OCI-M1 (cell line): ENCODE measurements around the gene CKAP4.

Experiments used
- DNase-seq: peaks from one replicate; lab custom pipeline; 2025; lab: John Stamatoyannopoulos, UW

CKAP4 gene

DNA sequence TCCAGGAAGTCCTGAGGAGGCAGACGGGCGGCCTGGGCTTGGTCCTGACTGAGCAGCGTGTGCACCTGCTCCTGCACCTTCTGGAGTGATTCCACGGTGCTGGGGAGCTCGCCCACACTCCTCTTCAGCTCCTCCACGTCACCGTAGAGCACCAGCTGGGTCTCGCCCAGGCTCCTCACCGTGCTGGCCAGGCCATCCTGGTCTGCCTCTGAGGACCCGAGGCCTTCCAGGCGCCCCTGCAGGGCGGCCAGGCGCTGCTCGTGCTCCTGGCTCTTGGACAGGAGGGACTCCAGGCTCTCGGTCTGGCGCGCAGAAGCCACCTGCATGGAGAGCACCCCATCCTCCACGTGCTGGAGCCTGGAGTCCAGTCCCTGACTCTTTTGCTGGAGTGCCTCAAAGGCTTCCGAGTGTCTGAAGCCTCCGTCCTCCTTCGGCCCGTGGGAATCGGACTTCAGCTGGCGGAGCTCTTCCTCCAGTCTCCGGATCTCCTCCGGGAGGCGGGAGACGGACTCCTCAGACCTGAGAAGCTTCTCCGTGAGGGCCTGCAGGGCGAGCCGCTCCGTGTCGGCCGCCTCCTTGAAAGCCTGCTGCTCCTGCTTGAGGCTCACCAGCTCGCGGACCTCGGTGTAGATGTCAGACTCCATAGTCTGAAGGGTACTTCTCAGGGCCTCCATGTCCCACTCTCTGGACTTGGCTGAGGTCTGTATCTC lies 8.4 kb downstream of the CKAP4 start:
- DNase-seq = no peak

DNA sequence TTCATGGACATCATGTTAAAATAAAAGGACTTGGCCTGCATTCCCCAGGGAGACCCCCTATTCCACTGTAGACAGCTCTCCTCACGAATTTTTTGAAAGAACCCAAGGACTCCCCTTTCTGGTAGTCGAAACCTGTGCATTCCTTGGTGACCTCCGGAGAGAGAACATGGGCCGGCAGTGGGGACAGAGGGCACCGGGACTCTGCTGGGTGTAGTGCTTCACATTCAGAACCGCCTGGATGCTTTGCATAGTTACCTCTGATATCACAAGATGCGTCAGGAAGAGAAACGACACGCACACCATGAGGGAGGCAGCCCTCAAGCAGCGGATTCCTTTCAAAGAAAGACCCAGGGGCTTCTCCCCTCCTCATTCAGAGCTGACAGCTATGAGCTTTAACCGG lies 9.7 kb downstream of the CKAP4 start:
- DNase-seq = no peak

DNA sequence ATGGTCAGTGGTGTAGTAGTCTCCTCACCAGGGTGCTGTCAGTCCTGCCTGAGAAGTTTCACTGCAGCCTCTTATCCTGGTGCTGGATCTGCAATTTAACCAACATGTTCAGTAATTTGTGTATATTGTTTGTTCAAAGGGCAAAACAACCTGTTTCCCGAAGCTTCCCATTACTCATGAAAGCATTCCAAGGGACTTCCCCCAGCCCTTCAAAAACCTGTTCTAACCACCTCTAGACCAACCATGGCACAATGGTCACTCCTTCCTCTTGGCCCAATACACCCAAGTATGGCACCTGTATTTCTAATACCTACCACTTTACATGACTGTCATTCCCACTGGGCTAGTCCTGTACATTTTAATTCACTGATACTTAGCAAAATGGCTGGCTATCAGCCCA lies 12.1 kb downstream of the CKAP4 start:
- no peak for DNase-seq

DNA sequence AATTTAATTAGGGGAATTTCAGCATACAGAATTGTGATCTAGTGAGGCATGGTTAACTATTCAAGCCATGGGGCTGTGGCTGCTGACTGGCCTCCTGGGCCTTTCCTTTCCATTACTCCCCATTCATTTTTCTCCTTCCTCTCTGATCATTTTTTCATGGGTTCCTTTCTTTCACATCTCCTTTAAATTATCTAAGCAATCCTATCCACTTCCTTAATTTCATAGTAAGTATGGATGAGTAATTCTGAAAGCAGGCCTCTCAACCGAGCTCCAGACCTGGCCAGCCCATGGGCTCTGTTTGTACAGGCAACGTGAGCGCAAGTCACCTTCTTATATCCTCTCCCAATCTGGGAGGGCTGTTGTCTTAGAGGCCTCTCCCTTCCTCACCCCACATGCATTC lies 13.4 kb downstream of the CKAP4 start:
- DNase-seq = no peak

- DNase-seq = no peak
These were observed 14.8 kb downstream of the CKAP4 start for GRCh38 chr12:106233011-106233410.

DNA sequence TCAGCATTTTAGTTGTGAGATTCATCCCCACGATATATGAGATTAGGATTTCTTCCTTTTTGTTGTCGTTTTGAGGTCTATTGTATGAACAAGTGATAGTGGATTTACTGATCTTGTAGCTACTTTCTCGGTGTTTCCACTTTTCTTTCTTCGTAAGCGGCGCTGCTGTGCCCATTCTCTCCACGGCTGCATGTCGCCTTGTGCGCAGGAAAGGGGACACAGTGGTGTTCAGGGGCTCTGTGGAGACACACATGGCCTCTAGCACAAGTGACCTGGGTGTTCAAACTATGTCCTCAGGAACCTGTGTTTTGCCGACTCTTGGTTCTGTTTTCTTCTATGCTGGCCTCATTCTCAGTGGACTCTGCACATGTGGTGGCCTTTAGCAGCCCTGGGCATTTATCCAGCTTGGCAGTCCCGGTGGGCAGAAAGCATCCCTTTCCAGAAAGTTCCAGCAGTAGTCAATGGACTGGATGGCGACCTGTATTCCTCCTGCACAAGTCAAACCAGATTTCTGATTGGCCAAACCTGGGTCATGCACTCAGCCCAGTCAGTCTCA lies 18.7 kb downstream of the CKAP4 start:
- no peak for DNase-seq

DNA sequence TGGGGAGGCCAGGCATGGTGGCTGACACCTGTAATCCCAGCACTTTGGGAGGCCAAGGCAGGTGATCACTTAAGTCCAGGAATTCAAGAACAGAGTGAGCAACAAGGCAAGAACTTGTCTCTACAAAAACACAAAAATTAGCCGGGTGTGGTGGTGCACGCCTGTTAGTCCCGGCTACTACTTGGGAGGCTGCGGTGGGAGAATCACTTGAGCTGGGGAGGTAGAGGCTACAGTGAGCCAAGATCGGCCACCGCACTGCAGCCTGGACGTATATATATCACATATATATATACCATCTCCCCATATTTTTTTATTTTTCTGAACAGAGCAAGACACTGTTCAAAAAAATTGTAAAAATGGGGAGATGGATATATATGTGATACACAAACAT lies 19.5 kb downstream of the CKAP4 start:
- no peak for DNase-seq

DNA sequence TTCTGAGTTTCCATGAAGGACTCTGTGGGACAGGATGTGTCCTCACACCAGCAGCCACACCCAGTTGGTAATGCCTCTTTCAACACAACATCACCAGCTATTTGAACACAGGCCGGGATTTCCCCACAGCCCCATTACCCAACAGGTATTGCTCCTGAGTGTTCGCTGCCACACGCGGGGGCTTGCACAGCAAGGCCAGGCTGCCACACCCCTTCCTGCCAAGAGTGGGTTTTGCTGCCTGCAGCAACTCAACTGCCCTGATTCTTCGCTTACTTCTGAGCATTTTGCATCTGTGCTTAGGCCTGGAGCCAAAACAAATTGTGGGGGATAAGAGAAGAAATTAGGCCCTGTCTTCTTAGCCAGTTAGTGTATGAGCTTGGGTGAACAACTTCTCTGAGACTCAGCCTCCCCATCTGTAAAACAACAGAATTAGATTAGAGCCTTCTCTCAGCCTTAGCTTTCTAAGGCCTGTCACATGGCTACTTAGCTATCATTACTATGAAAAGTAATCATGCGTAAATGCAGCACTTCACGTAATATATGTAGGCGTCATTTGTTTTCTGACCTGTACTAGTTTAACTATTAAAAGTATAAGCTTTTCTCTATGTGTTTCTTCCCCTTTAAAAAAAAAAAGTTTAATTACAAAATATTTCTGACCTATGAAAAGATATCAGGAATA lies 20.0 kb downstream of the CKAP4 start:
- no peak for DNase-seq

GRCh38 chr12:106226884-106227640 lies 20.8 kb downstream of the CKAP4 start:
- DNase-seq = peak; percentile 71

DNA sequence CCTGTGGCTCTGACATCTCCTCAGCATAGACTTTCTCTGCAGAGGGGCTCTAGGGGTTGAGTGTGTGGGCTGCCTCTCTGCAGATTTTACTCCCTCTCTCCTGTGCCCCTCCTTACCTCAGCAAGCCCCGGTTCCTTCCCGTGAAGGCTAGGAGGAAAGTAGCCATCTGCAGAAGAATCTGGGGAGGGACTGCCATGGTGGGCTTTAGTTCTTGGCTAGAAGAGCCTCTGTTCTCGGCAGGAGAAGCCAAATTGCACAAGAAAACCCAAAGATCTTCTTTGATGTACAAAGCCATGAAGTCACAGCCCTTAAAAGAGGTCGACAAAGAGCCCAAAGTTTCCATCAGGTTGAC lies 23.5 kb downstream of the CKAP4 start:
- DNase-seq = no peak

GRCh38 chr12:106223485-106224354 lies 24.1 kb downstream of the CKAP4 start:
- peak; percentile 76 for DNase-seq

GRCh38 chr12:106220536-106220935 lies 27.3 kb downstream of the CKAP4 start:
- DNase-seq = no peak

DNA sequence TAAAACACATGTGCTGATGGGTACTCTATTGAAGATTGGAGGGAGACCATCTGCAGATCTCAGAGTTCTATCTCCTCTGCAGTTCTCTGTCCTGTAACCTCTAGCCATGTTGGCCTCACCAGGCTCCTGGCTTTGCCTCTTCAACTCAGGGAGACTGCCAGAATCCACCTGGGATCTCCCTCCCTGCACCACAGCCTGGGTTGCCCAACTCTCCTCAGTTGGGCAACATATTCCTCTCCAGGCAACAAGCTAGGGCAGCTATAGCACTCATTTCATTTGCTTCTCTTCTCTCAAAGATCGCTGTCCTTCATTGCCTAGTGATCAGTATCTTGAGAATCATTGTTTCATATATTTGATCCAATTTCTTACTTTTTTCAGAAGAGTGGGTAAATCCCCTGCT lies 28.8 kb downstream of the CKAP4 start:
- no peak for DNase-seq

DNA sequence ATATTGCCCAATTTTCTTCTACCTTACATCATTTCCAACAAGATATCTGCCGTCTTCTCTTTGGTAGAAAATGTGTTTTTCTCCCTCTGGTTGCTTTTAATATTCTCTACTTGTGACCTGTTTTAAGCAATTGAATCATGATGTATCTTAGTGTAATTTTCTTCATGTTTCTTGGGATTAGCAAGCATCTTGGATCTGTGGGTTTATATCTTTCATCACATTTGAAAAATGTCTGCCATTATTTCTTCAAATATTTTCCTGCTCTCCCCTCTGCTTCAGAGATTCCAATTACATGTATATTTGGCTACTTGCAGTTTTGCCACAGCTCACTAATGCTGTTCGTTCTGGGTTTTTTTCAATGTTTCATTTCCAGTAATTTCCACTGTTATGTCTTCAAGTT lies 30.1 kb downstream of the CKAP4 start:
- no peak for DNase-seq

DNA sequence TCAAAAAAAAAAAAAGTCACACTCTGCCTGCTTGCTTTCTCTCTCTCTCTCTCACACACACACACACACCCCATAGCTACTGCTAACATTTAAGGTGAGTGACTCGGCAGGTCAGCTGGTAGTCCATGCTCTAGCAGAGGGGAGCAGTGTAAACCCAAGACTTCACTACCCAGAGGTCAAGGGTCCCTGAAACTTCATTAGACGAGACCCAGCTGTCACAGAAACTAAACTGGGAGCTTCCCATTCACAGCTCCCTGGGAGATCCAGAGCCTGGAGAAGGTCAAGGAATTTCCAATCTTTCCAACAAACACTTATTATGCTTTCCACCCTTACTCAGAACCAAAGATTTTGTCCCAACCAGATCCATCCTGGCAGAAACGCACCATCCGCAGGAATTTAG lies 33.2 kb downstream of the CKAP4 start:
- no peak for DNase-seq

DNA sequence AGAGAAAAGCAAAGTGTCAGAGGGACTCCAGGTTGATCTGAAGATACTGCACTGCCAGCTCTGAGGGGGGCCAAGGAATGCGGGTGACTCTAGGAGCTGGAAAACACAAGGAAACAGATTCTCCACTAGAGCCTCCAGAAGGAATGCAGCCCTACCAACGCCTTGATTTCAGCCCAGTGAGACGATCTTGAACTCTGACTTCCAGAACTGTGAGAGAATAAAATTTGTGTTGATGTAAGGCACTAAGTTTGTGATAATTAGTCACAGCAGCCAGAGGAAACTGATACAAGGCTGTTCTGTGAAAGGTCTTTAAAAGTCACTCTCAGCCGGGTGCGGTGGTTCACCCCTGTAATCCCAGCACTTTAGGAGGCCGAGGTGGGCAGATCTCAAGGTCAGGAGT lies 34.2 kb downstream of the CKAP4 start:
- no peak for DNase-seq

- DNase-seq = no peak
These were observed 35.8 kb downstream of the CKAP4 start for GRCh38 chr12:106211973-106212372.

- no peak for DNase-seq
These were observed 42.4 kb downstream of the CKAP4 start for GRCh38 chr12:106205208-106206069.

- DNase-seq = no peak
These were observed 43.5 kb downstream of the CKAP4 start for GRCh38 chr12:106204312-106204711.

GRCh38 chr12:106197906-106198623 lies 49.8 kb downstream of the CKAP4 start:
- no peak for DNase-seq
